GM12878 (cell line): ENCODE data around the gene CFAP65. TPM values are rescaled to one million over a fixed set of nuclear protein-coding genes. Genes with fewer than 3 reads are reported as not detected.

Source experiments
- ATAC-seq: fragments of 200-7000 bp; cut with Tn5 transposase; 3 replicates; pipeline ENCODE4 v1.9.1; 2020; ENCODE audit warnings: mild to moderate bottlenecking, moderate library complexity
- BruUV-seq: library from RNA; stranded (reverse); fragments of 400-500 nt; replicated peaks from 2 replicates; lab custom pipeline; 2021; lab: Mats Ljungman, UMichigan
- CTCF ChIA-PET: fragments of 300-600 bp; sonication (Branson Sonifier 250); formaldehyde crosslinking; extraction: SDS; loops from one replicate; lab custom pipeline; 2021; ENCODE audit warnings: inconsistent platforms; lab: Yijun Ruan, JAX
- POLR2A ChIA-PET: fragments of 350-600 bp; formaldehyde crosslinking; extraction: SDS; loops from one replicate; lab custom pipeline; 2021; ENCODE audit warnings: inconsistent platforms; lab: Charles Lee
- RAD21 ChIA-PET: fragments of 300-600 bp; sonication (Branson Sonifier 250); formaldehyde crosslinking; loops from one replicate; lab custom pipeline; 2023; ENCODE audit warnings: antibody characterized with exemption; ENCODE audit not compliant: unreplicated experiment; lab: Charles Lee
- SMC1A ChIA-PET: fragments of 300-600 bp; sonication (Branson Sonifier 250); formaldehyde crosslinking; loops from one replicate; lab custom pipeline; 2023; ENCODE audit not compliant: unreplicated experiment, uncharacterized antibody; lab: Charles Lee
- DNase-seq: peaks from one replicate; pipeline ENCODE4 v3.0.0-alpha.2; 2011; ENCODE audit warnings: low read depth, low spot score
- FAIRE-seq: peaks from 3 replicates; lab custom pipeline; 2011; peaks lifted over from hg19 to GRCh38; lab: Jason Lieb, UNC
- H2AFZ ChIP-seq: 2 replicates; pipeline ENCODE4 v1.6.0; 2011; ENCODE audit warnings: low read depth, low read length, control low read depth; ENCODE audit not compliant: control insufficient read depth
- H3K27ac ChIP-seq: 2 replicates; pipeline ENCODE4 v1.5.1; 2011; ENCODE audit warnings: control low read depth; ENCODE audit not compliant: control insufficient read depth, insufficient read depth
- H3K27me3 ChIP-seq, 2 experiments: replicated peaks in 1 of 2; 2 replicates each; pipeline versions ENCODE4 v1.6.0 to v1.6.1; 2011; ENCODE audit warnings: low read length in 1 of 2; ENCODE audit not compliant: control insufficient read depth in 2 of 2, insufficient read depth in 2 of 2
- H3K36me3 ChIP-seq, 2 experiments: 2 replicates each; pipeline ENCODE4 v1.5.1; 2011; ENCODE audit warnings: low read length in 1 of 2; ENCODE audit not compliant: control insufficient read depth in 2 of 2, insufficient read depth in 2 of 2
- H3K4me1 ChIP-seq: 2 replicates; pipeline ENCODE4 v1.6.1; 2011; ENCODE audit warnings: mild to moderate bottlenecking, low read length, moderate library complexity, mixed read lengths; ENCODE audit not compliant: control insufficient read depth, insufficient read depth
- H3K4me2 ChIP-seq: 2 replicates; pipeline ENCODE4 v1.6.0; 2011; ENCODE audit warnings: control low read depth; ENCODE audit not compliant: control insufficient read depth, insufficient read depth
- H3K4me3 ChIP-seq: fragments of 200-600 bp; sonication (generic); 2 replicates; pipeline ENCODE4 v1.5.1; 2016
- H3K79me2 ChIP-seq: 2 replicates; pipeline ENCODE4 v1.6.0; 2011; ENCODE audit warnings: low read length; ENCODE audit not compliant: control insufficient read depth, insufficient read depth
- H3K9ac ChIP-seq: 2 replicates; pipeline ENCODE4 v1.8.0; 2011; ENCODE audit warnings: low read length, control low read depth, mixed read lengths; ENCODE audit not compliant: control insufficient read depth, insufficient read depth
- H3K9me3 ChIP-seq: replicated peaks from 3 replicates; pipeline ENCODE4 v1.5.1; 2011; ENCODE audit warnings: mild to moderate bottlenecking, low read length; ENCODE audit not compliant: control insufficient read depth, insufficient read depth
- H4K20me1 ChIP-seq: 2 replicates; pipeline ENCODE4 v1.6.0; 2011; ENCODE audit not compliant: control insufficient read depth, insufficient read depth
- EGR1 ChIP-seq, 2 experiments: IDR thresholded peaks; 1 replicate in 1 of 2; 2 replicates in 1 of 2; pipeline ENCODE4 v1.6.1; 2011 to 2012; ENCODE audit warnings: low read depth in 2 of 2, low read length in 2 of 2, borderline replicate concordance in 1 of 2, mild to moderate bottlenecking in 1 of 2, moderate library complexity in 1 of 2
- PAX5 ChIP-seq: IDR thresholded peaks from 2 replicates; pipeline ENCODE4 v1.6.1; 2011; ENCODE audit warnings: low read depth, low read length, borderline replicate concordance
- SMAD1 ChIP-seq: fragments of 450-650 bp; IDR thresholded peaks from 2 replicates; pipeline ENCODE4 v1.6.1; 2018; ENCODE audit warnings: mild to moderate bottlenecking, low read depth; ENCODE audit not compliant: partially characterized antibody
- WGBS: methylation state at CpG from one replicate; pipeline ENCODE4 v1.1.6; 2016; ENCODE audit warnings: low lambda C conversion rate; ENCODE audit not compliant: insufficient replicate concordance, insufficient coverage; ENCODE audit errors: missing lambda C conversion rate; 5-methylcytosine and 5-hydroxymethylcytosine counted together
- in situ Hi-C: fragments of 300-500 bp; cut with MboI; formaldehyde crosslinking; loops from 9 replicates; pipeline ENCODE4 v1.14.3; 2018; ENCODE audit warnings: mixed read lengths
- intact Hi-C: fragments of 100-400 bp; cut with micrococcal nuclease; formaldehyde crosslinking; loops from one replicate; pipeline ENCODE4 v1.14.2; 2022; ENCODE audit not compliant: unreplicated experiment
- polyA plus RNA-seq, 11 experiments: library from polyadenylated mRNA; depleted of rRNA in 4 of 11; unstranded in 6 of 11; stranded (reverse) in 5 of 11; fragments of >200 nt; fragmentation: Nextera tagmentation in 4 of 11; fragmentation: Illumina TruSeq in 1 of 11; extraction: Ambion mirVana in 4 of 11; extraction: Trizol in 1 of 11; gene quantifications; 1 replicate in 1 of 11; 2 replicates in 10 of 11; pipeline versions ENCODE4 v1.2.1 to v1.2.3, GENCODE V29; 2011 to 2016; ENCODE audit warnings: inconsistent platforms in 2 of 11, missing spikeins in 2 of 11, low read depth in 1 of 11
- total RNA-seq, 4 experiments: library from RNA; depleted of rRNA in 3 of 4; stranded (reverse); fragments of >200 nt in 3 of 4; fragmentation: Illumina TruSeq in 1 of 4; extraction: Trizol in 1 of 4; gene quantifications; 2 replicates each; pipeline versions ENCODE4 v1.2.1 to v1.2.3, GENCODE V29; 2013 to 2021
- TF ChIP-seq, protein P1 (sequence below): IDR thresholded peaks from 2 replicates; pipeline ENCODE4 v1.6.1; 2012; ENCODE audit warnings: low read depth, low read length, improper control_type of control experiment

The CFAP65 gene
- total and polyA plus RNA-seq, 10 of the 15 experiments (the other 5 are each of a cell fraction or from before 2014, with no cell fraction given), result not detected

DNA sequence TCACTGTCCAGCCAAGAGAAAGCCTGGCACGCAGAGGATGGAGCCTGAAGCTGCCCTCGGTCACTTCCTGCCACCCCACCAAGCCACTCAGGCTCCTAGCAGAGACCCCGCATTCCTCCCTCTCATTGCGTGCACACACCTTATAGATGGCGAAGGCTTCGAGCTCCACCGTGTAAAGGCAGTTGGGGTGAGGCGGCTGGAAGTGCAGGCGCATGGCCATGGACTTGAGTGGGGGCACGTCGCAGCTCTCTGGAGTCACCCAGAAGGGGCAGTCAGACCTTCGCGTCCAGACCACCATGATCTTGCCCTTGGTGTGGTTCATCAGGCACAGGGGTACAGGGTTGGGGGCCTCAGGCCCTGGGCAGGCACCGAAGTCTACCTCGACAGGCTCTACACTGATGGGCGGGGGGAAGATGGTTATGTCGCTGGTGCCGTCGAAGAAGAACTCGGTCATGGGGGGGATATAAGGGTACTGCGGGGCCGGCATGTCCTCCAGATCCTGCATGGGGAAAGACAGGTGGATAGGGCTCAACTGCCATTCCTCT lies 13.7 kb downstream of the CFAP65 start:
- no TSS peak for BruUV-seq
- no peak overlapping the region for H2AFZ ChIP-seq
- TF ChIP-seq, protein P1, sequence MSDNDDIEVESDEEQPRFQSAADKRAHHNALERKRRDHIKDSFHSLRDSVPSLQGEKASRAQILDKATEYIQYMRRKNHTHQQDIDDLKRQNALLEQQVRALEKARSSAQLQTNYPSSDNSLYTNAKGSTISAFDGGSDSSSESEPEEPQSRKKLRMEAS, result no peak
- TF ChIP-seq PAX5, result no peak
- DNase-seq, result no peak
- no peaks in the 10 kb centered on the region for H3K79me2 ChIP-seq
- intact Hi-C loops, result no loop called here
- ChIA-PET POLR2A (no interaction called here), RAD21 (interaction anchor here (1.0 to 1.2 kb wide), 2 partner anchors 127 kb away, joined by 3 to 4 read pairs; no protein-coding TSS in a partner anchor), SMC1A (interaction anchor here (0.6 to 1.4 kb wide), 7 partner anchors 24 to 717 kb away, joined by 3 to 4 read pairs (median 4); no protein-coding TSS in a partner anchor), CTCF (interaction anchor here (0.5 to 6.6 kb wide), 9 partner anchors 8 to 226 kb away, joined by 3 to 100 read pairs (median 3); no protein-coding TSS in a partner anchor)
- in situ Hi-C loops, result no loop called here
- no peak overlapping the region for H3K9ac ChIP-seq
- no peaks in the 10 kb centered on the region for H3K36me3 ChIP-seq
- 50% methylated on average over 22 of the region's 22 CpGs for WGBS
- H3K4me1 ChIP-seq, result no peaks in the 10 kb centered on the region
- no peak for ATAC-seq
- no peaks in the 10 kb centered on the region for H4K20me1 ChIP-seq
- no peak for FAIRE-seq
- H3K9me3 ChIP-seq, result no peaks in the 10 kb centered on the region
- H3K4me3 ChIP-seq, result no peak overlapping the region
- H3K4me2 ChIP-seq, result no peak overlapping the region
- H3K27me3 ChIP-seq, result peaks cover 0 to 1% of the 10 kb centered on the region in 2 experiments; a peak in 2 of 4 replicates
- H3K27ac ChIP-seq, result no peak overlapping the region

DNA sequence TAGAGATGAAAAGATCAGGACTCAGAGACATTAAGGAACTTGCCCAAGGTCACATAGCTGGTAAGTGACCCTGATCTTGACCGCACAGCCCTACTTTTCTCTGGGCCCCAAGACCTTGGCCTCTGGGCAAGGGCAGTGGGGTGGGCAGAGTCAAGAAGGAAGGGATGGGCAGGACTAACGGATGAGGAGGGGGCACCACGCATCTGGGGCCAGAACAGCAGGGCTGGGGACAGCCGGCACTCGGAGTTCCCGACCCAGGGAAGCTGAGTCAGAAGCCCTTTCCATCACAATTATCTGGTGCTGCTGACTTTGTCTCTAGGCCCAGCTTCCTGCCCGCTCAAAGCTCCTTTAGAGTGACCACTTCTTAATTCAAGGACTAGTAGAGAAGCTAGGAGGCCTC lies 14.4 kb downstream of the CFAP65 start:
- POLR2A ChIA-PET, result no interaction called here
- RAD21 ChIA-PET, result interaction anchor here (1.2 kb wide), 1 partner anchor 128 kb away, joined by 3 read pairs; no protein-coding TSS in a partner anchor
- BruUV-seq, result no TSS peak
- DNase-seq (no peak), FAIRE-seq (no peak), ATAC-seq (no peak)
- 28% methylated on average over 7 of the region's 7 CpGs for WGBS
- Histone ChIP-seq H3K4me1 (no peaks in the 10 kb centered on the region), H3K9me3 (no peaks in the 10 kb centered on the region), H3K9ac (no peak overlapping the region), H4K20me1 (no peaks in the 10 kb centered on the region), H3K4me3 (no peak overlapping the region), H3K27me3 (peaks cover 0 to 1% of the 10 kb centered on the region in 2 experiments; a peak in 2 of 4 replicates), H3K79me2 (no peaks in the 10 kb centered on the region), H3K4me2 (no peak overlapping the region), H3K27ac (no peak overlapping the region), H3K36me3 (no peaks in the 10 kb centered on the region), H2AFZ (no peak overlapping the region)
- TF ChIP-seq SMAD1 (no peak), EGR1 (IDR thresholded peaks at IDR 0.05; ENCODE audit: borderline replicate concordance in 1 of 2, low read depth in 2 of 2, low read length in 2 of 2) (no peak)
- in situ Hi-C loops (no loop called here), intact Hi-C loops (no loop called here)
- SMC1A ChIA-PET, result interaction anchor here (0.6 to 1.3 kb wide), 5 partner anchors 24 to 177 kb away, joined by 3 to 4 read pairs (median 4); no protein-coding TSS in a partner anchor
- CTCF ChIA-PET, result interaction anchor here (1.0 to 6.6 kb wide), 7 partner anchors 10 to 132 kb away, joined by 3 to 100 read pairs (median 4); no protein-coding TSS in a partner anchor
